Measurements from ENCODE around the gene RHO. TPM values are rescaled to one million over a fixed set of nuclear protein-coding genes. Genes with fewer than 3 reads are reported as not detected.

RHO gene
- total RNA-seq, 1 donor from 2014 or later = not detected

DNA sequence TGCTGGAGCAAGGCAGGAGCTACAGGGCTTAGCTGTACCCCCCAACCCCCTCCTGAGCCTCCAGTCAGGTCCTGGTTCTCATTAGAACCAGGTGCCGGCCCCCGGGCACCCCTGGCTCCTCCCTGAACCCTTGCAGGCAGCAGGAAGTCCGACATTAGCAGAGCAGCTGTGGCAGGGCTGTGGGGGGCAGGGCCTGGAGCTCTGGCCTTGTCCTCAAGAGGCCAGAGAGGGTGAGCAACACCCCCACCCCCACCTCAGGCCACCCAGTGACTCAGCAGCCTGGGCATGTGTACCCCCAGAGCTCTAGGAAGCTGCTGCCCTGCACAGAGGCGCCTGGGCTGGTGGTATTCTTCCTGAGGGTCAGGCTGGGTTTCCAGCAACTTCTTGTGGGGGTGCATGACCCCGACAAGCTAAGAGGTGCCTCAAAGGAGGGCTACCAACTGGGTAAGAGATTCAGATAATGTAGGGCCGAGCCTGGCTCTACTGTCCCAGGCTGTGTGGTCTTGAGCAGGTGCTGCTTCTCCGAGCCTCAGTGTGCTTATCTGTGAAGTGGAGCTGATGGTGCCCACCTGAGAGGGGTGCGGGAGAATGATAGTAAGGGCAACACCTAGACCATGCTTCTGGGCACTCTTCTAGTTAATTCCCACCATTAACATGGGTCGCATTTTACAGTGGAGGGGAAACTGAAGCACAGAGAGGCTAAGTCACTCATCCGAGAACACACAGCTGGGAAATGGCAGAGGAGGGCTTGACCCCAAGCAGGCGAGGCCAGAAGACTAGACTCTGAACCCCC is 30.5 kb downstream of the RHO start:
- DNase-seq (ENCODE audit: low read depth) = peak; percentile 50
- H3K36me3 ChIP-seq (ENCODE audit: control insufficient read depth, insufficient read depth, low read length) = no peaks in the 10 kb centered on the region

DNA sequence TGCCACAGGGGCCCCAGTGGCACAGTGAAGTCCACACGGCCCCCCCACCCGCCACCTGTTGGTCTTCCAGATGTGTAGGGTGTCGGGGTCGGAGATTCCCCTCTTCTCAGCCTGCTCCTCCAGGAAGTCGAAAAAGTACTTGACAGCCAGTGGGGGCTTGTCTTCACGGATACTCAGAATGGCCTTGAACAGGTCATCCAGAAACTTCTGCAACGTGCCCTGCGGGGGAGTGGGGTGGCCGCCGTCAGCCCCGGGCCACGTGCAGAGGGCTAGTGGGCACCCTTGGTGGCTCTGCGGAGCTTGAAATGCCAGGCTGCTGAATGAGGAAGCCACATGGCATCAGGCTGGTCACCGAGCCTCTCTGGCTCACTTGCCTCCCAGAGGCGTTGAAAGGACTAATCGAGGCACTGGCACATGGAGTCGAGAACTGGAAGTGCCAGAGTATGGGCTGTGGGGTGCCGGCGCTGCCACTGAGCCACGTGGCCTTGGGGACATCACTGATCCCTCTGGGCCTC is 31.2 kb downstream of the RHO start:
- TF ChIP-seq, protein P1, sequence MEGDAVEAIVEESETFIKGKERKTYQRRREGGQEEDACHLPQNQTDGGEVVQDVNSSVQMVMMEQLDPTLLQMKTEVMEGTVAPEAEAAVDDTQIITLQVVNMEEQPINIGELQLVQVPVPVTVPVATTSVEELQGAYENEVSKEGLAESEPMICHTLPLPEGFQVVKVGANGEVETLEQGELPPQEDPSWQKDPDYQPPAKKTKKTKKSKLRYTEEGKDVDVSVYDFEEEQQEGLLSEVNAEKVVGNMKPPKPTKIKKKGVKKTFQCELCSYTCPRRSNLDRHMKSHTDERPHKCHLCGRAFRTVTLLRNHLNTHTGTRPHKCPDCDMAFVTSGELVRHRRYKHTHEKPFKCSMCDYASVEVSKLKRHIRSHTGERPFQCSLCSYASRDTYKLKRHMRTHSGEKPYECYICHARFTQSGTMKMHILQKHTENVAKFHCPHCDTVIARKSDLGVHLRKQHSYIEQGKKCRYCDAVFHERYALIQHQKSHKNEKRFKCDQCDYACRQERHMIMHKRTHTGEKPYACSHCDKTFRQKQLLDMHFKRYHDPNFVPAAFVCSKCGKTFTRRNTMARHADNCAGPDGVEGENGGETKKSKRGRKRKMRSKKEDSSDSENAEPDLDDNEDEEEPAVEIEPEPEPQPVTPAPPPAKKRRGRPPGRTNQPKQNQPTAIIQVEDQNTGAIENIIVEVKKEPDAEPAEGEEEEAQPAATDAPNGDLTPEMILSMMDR (IDR thresholded peaks at IDR 0.05; ENCODE audit: insufficient read depth, low read length, poor library complexity, severe bottlenecking) = no peak
- Histone ChIP-seq H3K4me3 (ENCODE audit: low read depth, low read length) (no peak overlapping the region), H3K36me3 (ENCODE audit: control insufficient read depth, insufficient read depth, low read length) (no peaks in the 10 kb centered on the region), H3K27me3 (ENCODE audit: control insufficient read depth, insufficient read depth, low read length) (no peaks in the 10 kb centered on the region)
- no peak for DNase-seq (ENCODE audit: low read depth)

More for the DNA sequence above, 30.5 kb downstream of the RHO start:
- H3K4me3 ChIP-seq (ENCODE audit: low read depth, low read length) = no peak overlapping the region
- no peaks in the 10 kb centered on the region for H3K27me3 ChIP-seq (ENCODE audit: control insufficient read depth, insufficient read depth, low read length)
- TF ChIP-seq, protein P1 (IDR thresholded peaks at IDR 0.05; ENCODE audit: insufficient read depth, low read length, poor library complexity, severe bottlenecking) = no peak

DNA sequence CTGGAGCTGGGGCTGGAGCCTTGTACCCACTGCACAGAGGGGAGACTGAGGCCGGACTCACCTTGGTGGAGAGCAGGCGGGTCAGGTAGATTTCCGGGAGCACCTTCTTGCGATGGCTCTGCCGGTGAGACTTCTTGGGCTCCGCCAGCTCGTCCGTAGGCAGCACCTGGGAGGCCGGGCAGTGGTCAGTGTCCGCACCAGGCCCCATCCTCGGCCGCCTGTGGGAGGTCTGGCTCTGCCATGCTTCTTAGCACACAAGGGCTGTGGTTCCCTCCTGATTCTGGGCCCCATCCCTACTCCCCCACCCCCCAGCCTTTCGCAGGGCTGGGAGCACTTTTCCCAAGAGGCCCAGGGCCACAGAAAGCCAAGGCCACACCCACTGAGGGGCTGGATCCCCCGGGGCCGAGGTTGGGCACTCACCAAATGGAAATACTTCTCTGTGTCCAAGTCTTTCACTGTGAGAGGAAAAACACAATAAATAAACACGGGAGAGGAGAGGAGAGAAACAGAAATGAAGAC is 31.9 kb downstream of the RHO start:
- no peak for DNase-seq (ENCODE audit: low read depth)
- Histone ChIP-seq H3K36me3 (ENCODE audit: control insufficient read depth, insufficient read depth, low read length) (no peaks in the 10 kb centered on the region), H3K27me3 (ENCODE audit: control insufficient read depth, insufficient read depth, low read length) (no peaks in the 10 kb centered on the region), H3K4me3 (ENCODE audit: low read depth, low read length) (no peak overlapping the region)
- TF ChIP-seq, protein P1 (IDR thresholded peaks at IDR 0.05; ENCODE audit: insufficient read depth, low read length, poor library complexity, severe bottlenecking) = no peak

DNA sequence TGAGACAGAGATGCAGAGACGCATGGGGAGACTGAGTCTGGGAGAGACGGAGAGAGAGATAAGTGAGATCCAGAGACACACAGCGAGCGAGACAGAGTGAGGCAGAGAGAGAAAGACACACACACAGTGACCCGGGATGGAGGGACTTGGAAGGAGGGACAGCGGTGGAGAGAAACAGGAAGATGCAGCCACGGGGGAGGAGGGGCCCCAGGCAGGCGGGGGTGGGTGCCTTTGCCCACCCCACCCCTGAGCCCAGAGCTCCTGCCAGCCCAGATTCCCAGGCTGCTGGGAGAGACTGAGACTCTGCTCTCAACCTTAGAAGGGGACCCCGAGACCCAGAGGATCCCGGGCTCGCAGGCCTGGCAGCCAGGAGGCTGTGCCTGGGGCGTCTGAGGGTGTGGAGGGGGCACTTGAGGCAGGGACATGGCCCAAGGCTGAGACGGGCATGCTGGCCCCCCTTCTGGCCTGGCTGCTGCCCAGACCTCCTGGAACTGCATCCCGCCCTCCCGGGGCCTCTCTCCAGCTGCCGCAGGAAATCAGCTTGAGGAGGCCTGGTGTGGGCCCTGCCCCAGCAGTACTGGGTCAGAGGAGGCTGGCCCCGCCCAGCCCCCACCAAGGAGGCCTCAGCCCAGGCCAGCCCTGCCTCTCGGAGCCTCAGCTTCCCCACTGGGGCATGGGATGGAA is 32.6 kb downstream of the RHO start:
- no peak overlapping the region for H3K4me3 ChIP-seq (ENCODE audit: low read depth, low read length)

DNA sequence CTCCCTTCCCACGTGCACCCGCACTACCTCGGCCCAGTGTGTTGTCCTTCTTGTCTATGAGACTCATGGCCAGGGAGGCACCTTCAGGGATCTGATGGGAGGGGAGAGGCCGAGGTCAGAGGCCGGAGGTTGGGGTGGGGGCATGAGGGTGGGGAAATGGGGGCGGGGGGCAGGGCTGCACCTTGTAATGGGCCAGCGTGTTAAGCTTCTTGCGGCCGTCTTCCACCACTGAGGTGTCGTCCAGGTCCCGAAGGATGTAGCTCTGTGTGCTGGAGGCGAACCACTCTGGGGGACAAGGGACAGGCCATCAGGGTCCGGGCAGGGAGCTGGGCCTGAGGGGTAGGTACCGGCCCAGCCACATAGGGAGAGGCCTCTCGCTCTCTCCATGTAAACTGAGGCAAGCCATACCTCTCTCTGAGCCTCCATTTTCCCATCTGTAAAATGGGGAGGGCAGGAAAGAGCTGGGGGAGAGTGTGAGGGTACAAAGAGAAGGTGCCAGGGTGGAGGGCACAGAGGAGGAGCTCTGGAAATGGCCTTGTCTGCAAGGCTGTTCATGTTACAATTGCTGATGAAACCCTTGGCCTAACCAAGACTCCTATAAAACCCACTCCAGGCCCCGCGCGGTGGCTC is 33.3 kb downstream of the RHO start:
- TF ChIP-seq, protein P1 (IDR thresholded peaks at IDR 0.05; ENCODE audit: insufficient read depth, low read length, poor library complexity, severe bottlenecking) = no peak
- H3K27me3 ChIP-seq (ENCODE audit: control insufficient read depth, insufficient read depth, low read length) = no peaks in the 10 kb centered on the region
- DNase-seq (ENCODE audit: low read depth) = no peak
- H3K36me3 ChIP-seq (ENCODE audit: control insufficient read depth, insufficient read depth, low read length) = no peaks in the 10 kb centered on the region
- H3K4me3 ChIP-seq (ENCODE audit: low read depth, low read length) = no peak overlapping the region

More for the DNA sequence above, 32.6 kb downstream of the RHO start:
- TF ChIP-seq, protein P1 (IDR thresholded peaks at IDR 0.05; ENCODE audit: insufficient read depth, low read length, poor library complexity, severe bottlenecking) = no peak
- H3K27me3 ChIP-seq (ENCODE audit: control insufficient read depth, insufficient read depth, low read length) = no peaks in the 10 kb centered on the region
- DNase-seq (ENCODE audit: low read depth) = no peak
- H3K36me3 ChIP-seq (ENCODE audit: control insufficient read depth, insufficient read depth, low read length) = no peaks in the 10 kb centered on the region

All from kidney epithelial cell (primary cell).